Mesothelial cell of epicardium (in vitro differentiated cells): ENCODE measurements around the gene CARNS1. TPM values are rescaled to one million over a fixed set of nuclear protein-coding genes. Genes with fewer than 3 reads are reported as not detected.

Source experiments
- DNase-seq, 2 experiments: peaks; one replicate each; pipeline ENCODE4 v3.0.0; 2021; ENCODE audit warnings: low spot score in 2 of 2; ENCODE audit not compliant: unreplicated experiment in 2 of 2
- H3K27ac Mint-ChIP-seq: 2 replicates; pipeline ENCODE4 v1.8.0; 2021; ENCODE audit warnings: mixed read lengths
- H3K27me3 Mint-ChIP-seq: 2 replicates; pipeline ENCODE4 v1.8.0; 2021; ENCODE audit warnings: low read depth, mixed read lengths
- H3K36me3 Mint-ChIP-seq: 2 replicates; pipeline ENCODE4 v1.8.0; 2021; ENCODE audit warnings: mixed read lengths
- H3K4me1 Mint-ChIP-seq: 2 replicates; pipeline ENCODE4 v1.8.0; 2021; ENCODE audit warnings: mixed read lengths
- H3K4me3 Mint-ChIP-seq: 2 replicates; pipeline ENCODE4 v1.8.0; 2021; ENCODE audit warnings: mild to moderate bottlenecking, moderate library complexity, mixed read lengths
- H3K9me3 Mint-ChIP-seq: 2 replicates; pipeline ENCODE4 v1.8.0; 2021; ENCODE audit warnings: mixed read lengths
- total RNA-seq: library from RNA; stranded (reverse); gene quantifications from 3 replicates; pipeline ENCODE4 v1.2.1, GENCODE V29; 2021
- TF ChIP-seq, protein P1 (sequence below): fragments of 200-600 bp; sonication (generic); IDR thresholded peaks from one replicate; pipeline ENCODE4 v1.5.0; 2021; ENCODE audit warnings: antibody characterized with exemption; ENCODE audit not compliant: unreplicated experiment

CARNS1 gene
- total RNA-seq, 1 donor from 2014 or later, result 21.1 TPM

DNA sequence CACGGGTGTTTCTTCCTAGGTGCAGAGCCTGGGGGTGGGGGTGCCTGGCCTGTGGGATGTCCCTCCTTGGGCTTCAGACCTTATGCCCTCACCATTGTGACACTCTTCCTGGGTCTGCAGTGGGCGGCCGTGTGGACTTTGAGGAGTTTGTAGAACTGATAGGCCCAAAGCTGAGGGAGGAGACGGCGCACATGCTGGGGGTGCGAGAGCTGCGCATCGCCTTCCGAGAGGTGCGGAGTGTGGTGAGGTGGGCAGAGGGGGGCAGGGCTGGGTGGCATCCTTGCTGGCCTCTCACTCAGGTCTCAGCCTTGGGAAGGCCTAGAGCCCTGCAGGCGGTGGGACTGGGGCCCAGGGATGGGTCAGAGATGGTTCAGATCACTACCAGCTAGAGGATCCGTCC is 42.0 kb downstream of the CARNS1 start:
- Mint-ChIP-seq H3K4me1 (peaks cover 3% of the 10 kb centered on the region), H3K36me3 (no peaks in the 10 kb centered on the region), H3K27me3 (no peaks in the 10 kb centered on the region), H3K4me3 (no peak overlapping the region), H3K27ac (no peak overlapping the region), H3K9me3 (no peaks in the 10 kb centered on the region)
- no peak for DNase-seq
- TF ChIP-seq, protein P1, sequence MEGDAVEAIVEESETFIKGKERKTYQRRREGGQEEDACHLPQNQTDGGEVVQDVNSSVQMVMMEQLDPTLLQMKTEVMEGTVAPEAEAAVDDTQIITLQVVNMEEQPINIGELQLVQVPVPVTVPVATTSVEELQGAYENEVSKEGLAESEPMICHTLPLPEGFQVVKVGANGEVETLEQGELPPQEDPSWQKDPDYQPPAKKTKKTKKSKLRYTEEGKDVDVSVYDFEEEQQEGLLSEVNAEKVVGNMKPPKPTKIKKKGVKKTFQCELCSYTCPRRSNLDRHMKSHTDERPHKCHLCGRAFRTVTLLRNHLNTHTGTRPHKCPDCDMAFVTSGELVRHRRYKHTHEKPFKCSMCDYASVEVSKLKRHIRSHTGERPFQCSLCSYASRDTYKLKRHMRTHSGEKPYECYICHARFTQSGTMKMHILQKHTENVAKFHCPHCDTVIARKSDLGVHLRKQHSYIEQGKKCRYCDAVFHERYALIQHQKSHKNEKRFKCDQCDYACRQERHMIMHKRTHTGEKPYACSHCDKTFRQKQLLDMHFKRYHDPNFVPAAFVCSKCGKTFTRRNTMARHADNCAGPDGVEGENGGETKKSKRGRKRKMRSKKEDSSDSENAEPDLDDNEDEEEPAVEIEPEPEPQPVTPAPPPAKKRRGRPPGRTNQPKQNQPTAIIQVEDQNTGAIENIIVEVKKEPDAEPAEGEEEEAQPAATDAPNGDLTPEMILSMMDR, result no peak

DNA sequence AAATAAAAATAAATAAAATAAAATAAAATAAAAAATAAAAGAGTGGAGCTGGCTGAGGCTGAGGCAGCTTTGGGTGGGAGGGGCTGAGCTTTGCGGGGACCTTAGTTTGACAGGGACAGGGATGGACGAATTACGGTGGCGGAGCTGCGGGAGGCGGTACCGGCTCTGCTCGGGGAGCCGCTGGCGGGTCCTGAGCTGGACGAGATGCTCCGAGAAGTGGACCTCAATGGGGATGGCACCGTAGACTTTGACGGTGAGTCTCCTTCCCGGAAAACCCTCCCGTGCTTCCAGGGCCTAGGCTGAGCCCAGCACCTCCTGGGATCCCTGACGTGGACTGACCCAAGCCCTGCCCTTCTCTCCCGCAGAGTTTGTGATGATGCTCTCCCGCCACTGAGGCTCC is 42.8 kb downstream of the CARNS1 start:
- TF ChIP-seq, protein P1, result no peak
- Mint-ChIP-seq H3K4me1 (peaks cover 3% of the 10 kb centered on the region), H3K27me3 (no peaks in the 10 kb centered on the region), H3K9me3 (no peaks in the 10 kb centered on the region), H3K4me3 (no peak overlapping the region), H3K27ac (no peak overlapping the region), H3K36me3 (no peaks in the 10 kb centered on the region)
- DNase-seq, result no peak

DNA sequence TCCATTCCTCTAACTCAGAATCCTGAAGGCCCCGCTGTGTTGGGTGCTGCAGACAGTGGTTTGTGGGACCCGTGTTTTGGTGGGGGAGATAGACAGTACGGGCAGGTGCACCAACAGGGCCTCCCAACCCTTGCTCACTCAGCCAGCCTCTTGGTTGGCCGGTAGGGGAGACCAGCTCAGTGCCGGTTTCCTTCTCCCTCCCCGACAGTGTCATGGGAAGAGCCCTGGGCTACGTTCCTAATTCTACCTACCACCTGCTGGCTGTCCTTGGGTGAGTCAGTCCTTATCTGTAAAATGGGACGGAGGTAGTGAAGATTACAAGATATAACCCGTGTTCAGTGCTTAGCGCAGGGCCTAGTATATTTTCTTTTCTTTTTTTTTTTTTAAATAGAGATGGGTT is 47.7 kb downstream of the CARNS1 start:
- Mint-ChIP-seq H3K4me1 (peaks cover 20% of the 10 kb centered on the region), H3K9me3 (no peaks in the 10 kb centered on the region), H3K27ac (no peak overlapping the region), H3K4me3 (no peak overlapping the region), H3K36me3 (no peaks in the 10 kb centered on the region), H3K27me3 (no peaks in the 10 kb centered on the region)
- no peak for DNase-seq
- TF ChIP-seq, protein P1, result no peak

DNA sequence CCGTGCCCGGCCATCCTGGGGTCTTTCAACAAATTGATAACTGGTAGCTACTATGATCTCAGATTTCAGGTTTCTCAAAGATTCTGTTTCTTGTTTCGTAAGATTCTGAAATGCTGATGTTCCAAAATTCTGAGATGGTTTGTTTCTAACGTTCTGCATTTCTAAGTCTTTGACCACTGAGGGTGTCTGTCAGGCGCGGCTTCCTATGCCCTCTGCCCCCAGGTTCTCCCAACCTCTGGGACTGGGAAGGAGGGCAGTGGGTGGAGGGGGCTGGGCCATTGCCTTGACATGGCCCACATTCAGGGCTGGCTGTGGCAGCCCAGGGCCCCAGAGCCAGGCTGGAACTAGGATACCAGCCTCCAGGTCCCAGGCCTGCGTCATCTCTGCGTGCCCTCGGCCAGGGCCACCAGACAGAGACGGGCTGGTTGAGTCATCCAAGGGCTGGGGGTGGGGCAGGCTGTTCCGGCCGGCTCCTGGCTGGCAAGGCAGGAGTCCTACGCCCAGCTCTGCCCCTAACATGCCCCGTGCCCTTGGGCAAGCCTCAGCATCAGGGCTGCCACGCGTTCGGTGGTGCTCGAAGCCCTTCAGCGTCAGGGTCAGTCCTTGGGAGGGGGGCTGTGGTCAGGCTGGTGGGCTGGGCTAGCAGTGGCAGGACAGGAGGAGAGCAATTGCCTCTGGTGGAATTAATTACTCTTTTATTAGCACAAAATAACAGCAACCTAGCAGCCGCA is 48.4 kb downstream of the CARNS1 start:
- TF ChIP-seq, protein P1, result no peak
- DNase-seq, result no peak
- peak overlapping the region; percentile 95 for H3K27ac Mint-ChIP-seq

DNA sequence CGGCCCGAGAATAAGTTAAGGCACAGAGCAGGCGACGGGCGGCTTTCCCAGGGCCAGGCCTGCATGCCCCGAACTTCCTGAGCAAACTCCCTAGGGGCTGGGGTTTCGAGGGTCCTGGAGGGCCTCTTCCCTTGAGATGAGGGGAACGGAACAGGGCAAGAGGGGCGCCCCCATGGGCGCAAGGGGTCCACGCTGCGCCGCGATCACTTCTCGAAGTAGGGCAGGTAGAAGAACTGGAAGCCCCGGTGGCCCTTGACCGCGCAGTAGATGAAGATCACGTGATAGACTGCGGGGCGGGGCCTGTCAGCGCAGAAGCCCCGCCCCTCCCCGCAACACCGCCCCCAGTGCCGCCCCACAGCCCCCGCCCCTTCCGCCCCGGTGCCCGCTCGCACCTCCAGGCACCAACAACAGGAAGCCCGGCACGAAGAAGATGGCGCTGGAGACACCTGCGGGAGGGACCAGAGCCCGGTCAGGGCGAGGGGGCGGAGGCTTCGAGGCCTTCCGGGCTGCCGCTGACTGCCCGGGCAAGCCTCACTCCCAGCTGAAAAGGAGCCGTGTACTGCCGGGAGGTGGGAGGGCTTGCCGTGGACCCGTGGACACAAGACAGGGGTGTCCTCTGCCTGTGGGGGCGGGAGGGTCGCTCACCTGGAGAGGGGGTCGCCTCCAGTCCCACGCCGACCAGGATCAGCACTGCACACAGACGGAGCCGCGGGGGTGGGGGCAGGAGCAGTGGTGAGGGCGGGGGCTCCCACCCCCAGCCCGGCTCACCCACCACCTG is 49.1 kb downstream of the CARNS1 start:
- TF ChIP-seq, protein P1, result no peak
- Mint-ChIP-seq H3K4me3 (peak overlapping the region; percentile 78), H3K9me3 (no peaks in the 10 kb centered on the region), H3K4me1 (peaks cover 25% of the 10 kb centered on the region), H3K36me3 (no peaks in the 10 kb centered on the region), H3K27ac (peak overlapping the region; percentile 95), H3K27me3 (no peaks in the 10 kb centered on the region)
- peak; percentile 84 to 85 for DNase-seq

More for the DNA sequence above, 48.4 kb downstream of the CARNS1 start:
- Mint-ChIP-seq H3K4me1 (peaks cover 23% of the 10 kb centered on the region), H3K4me3 (peak overlapping the region; percentile 78), H3K27me3 (no peaks in the 10 kb centered on the region), H3K36me3 (no peaks in the 10 kb centered on the region), H3K9me3 (no peaks in the 10 kb centered on the region)
